HG03469 (cell line): ENCODE measurements around the gene NCF4.

ENCODE experiments used
- ATAC-seq: cut with Tn5 transposase; IDR thresholded peaks from one replicate; pipeline ENCODE4 v1.9.1; 2021; ENCODE audit warnings: mild to moderate bottlenecking, moderate library complexity, moderate number of reproducible peaks; ENCODE audit not compliant: unreplicated experiment

Gene NCF4

GRCh38 chr22:36918586-36919284 lies 57.9 kb downstream of the NCF4 start:
- ATAC-seq, result no peak

- ATAC-seq, result no peak
Observed at GRCh38 chr22:36921309-36922104, 60.7 kb downstream of the NCF4 start.

GRCh38 chr22:36922105-36922608 lies 61.4 kb downstream of the NCF4 start:
- no peak for ATAC-seq

GRCh38 chr22:36922711-36923110 lies 61.9 kb downstream of the NCF4 start:
- ATAC-seq, result no peak

GRCh38 chr22:36923131-36923788 lies 62.5 kb downstream of the NCF4 start:
- no peak for ATAC-seq

GRCh38 chr22:36924151-36924698 lies 63.4 kb downstream of the NCF4 start:
- no peak for ATAC-seq

- ATAC-seq, result no peak
Observed at GRCh38 chr22:36925388-36926290, 64.8 kb downstream of the NCF4 start.

- no peak for ATAC-seq
Observed at GRCh38 chr22:36926309-36926708, 65.5 kb downstream of the NCF4 start.

GRCh38 chr22:36926721-36927435 lies 66.1 kb downstream of the NCF4 start:
- ATAC-seq, result no peak
